Muscle of leg (tissue), 11 donors: Measurements from ENCODE around the gene AGTPBP1. TPM values are rescaled to one million over a fixed set of nuclear protein-coding genes. Genes with fewer than 3 reads are reported as not detected.

Source experiments
- DNase-seq: peaks from one replicate; pipeline ENCODE4 v3.0.0; 2013
- H3K27ac ChIP-seq: one replicate; pipeline ENCODE4 v1.5.1; 2013; ENCODE audit warnings: mild to moderate bottlenecking, low read length, control low read depth
- H3K27me3 ChIP-seq: one replicate; pipeline ENCODE4 v1.6.1; 2013; ENCODE audit warnings: low read length; ENCODE audit not compliant: control insufficient read depth, insufficient read depth
- H3K36me3 ChIP-seq: one replicate; pipeline ENCODE4 v1.6.1; 2013; ENCODE audit warnings: low read length; ENCODE audit not compliant: control insufficient read depth, insufficient read depth
- H3K4me1 ChIP-seq: one replicate; pipeline ENCODE4 v1.6.1; 2013; ENCODE audit warnings: low read length; ENCODE audit not compliant: control insufficient read depth, insufficient read depth
- H3K4me3 ChIP-seq: one replicate; pipeline ENCODE4 v1.5.1; 2013; ENCODE audit warnings: low read length, control low read depth
- H3K9me3 ChIP-seq: replicated peaks from 2 replicates; pipeline ENCODE4 v1.6.1; 2013; ENCODE audit warnings: low read depth, low read length; ENCODE audit not compliant: control insufficient read depth
- WGBS: methylation state at CpG from one replicate; pipeline ENCODE4 v1.1.5; 2013; ENCODE audit warnings: missing lambda C conversion rate; ENCODE audit not compliant: insufficient coverage; 5-methylcytosine and 5-hydroxymethylcytosine counted together
- polyA plus RNA-seq, 8 donors: library from polyadenylated mRNA; unstranded; fragments of 120-200 nt; gene quantifications; one replicate each; pipeline versions ENCODE4 v1.2.1 to v1.2.3, GENCODE V29; 2013; ENCODE audit warnings: inconsistent platforms in 1 of 8, low replicate concordance in 1 of 8; ENCODE audit not compliant: insufficient read length in 8 of 8, insufficient read depth in 1 of 8
- total RNA-seq: library from RNA; stranded (reverse); fragments of 120-200 nt; gene quantifications from one replicate; pipeline ENCODE4 v1.2.4, GENCODE V29; 2013

The AGTPBP1 gene
- total and polyA plus RNA-seq, 9 donors: 9.6 to 21.2 (median 12.2) TPM

DNA sequence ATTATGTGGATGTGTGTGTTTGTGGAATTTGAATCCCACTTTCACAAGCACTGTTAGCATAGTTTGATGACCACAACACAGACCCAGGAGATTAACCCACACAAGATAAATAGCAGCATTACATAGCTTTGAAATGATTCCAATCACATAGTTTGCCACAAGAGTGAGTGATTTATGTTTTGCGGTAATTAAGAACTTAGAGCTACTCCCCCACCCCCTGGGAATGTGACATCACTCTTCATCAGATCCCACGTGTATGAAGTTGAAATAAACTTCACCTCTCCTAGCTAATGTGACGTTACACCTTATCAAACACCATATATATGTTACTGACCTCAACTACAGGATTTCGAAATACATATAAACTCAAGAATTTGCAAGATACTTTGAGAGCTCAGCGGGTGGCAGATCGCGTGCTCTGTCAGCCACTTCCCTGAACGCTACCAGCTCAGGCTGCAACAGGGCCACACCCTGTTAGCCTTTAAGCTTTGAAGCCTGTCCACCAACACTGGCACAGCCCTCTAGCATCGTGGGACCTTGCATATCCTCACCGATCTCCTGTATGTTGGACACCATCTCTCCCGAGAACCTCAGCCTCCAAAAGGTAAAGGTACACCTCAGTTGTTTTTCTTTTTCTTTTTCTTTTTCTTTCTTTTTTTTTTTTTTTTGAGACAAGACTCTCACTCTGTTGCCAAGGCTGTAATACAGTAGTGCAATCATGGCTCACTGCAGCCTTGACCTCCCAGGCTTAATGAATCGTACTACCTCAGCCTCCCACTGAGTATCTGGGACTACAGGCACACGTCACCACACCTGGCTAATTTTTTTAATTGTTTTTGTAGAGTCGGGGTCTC lies 1.7 kb upstream of the AGTPBP1 start:
- Histone ChIP-seq H3K9me3 (no peaks in the 10 kb centered on the region), H3K27me3 (peaks cover 3% of the 10 kb centered on the region), H3K27ac (no peak overlapping the region), H3K36me3 (no peaks in the 10 kb centered on the region), H3K4me3 (no peak overlapping the region), H3K4me1 (no peaks in the 10 kb centered on the region)
- no peak for DNase-seq
- 71% methylated on average over 10 of the region's 14 CpGs for WGBS

DNA sequence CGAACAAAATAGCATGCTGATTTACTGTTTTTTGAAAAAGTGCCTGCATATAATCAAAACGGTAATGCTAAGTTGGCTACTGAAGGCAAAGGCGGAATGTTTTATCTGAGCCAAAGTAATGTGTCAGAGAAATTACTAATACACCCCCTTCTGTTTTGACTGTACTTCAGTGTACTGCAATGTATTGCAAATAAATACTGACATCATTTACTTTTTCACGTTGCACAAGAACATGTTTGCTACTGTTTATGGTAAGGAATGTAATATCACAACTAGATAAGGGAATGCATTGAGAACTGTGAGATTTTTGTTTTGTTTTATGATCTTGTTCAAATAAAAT lies 813 bp upstream of the AGTPBP1 start:
- Histone ChIP-seq H3K27ac (peak overlapping the region; percentile 92), H3K9me3 (no peaks in the 10 kb centered on the region), H3K4me3 (peak overlapping the region; percentile 83), H3K36me3 (no peaks in the 10 kb centered on the region), H3K27me3 (peaks cover 3% of the 10 kb centered on the region), H3K4me1 (no peaks in the 10 kb centered on the region)
- no peak for DNase-seq
- WGBS: 0% methylated on average over 1 of the region's 4 CpGs

GRCh38 chr9:85741095-85741874 lies 469 bp downstream of the AGTPBP1 start:
- no peaks in the 10 kb centered on the region for H3K4me1 ChIP-seq
- no peaks in the 10 kb centered on the region for H3K9me3 ChIP-seq
- DNase-seq: peak; percentile 50
- H3K27ac ChIP-seq: peak overlapping the region; percentile 92
- peak overlapping the region; percentile 86 for H3K4me3 ChIP-seq
- H3K36me3 ChIP-seq: no peaks in the 10 kb centered on the region
- H3K27me3 ChIP-seq: peaks cover 3% of the 10 kb centered on the region
- WGBS: under 1% methylated on average over 75 of the region's 75 CpGs

DNA sequence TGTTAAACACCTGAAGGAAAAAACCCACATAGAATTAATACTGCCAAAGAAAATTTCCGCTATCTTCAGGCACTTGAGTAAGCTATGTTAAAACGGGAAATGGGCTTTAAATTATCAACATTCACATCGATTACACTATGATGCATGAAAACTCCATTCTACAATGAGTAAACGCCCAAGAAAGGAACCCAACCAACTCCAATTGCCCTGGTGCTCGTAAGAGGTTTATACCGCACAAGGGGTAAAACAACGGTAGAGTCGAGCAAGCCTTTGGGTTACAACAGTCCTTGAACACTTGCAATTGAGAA lies 1.0 kb downstream of the AGTPBP1 start:
- peak overlapping the region; percentile 86 for H3K4me3 ChIP-seq
- no peaks in the 10 kb centered on the region for H3K4me1 ChIP-seq
- H3K27ac ChIP-seq: peak overlapping the region; percentile 92
- H3K9me3 ChIP-seq: no peaks in the 10 kb centered on the region
- no peaks in the 10 kb centered on the region for H3K36me3 ChIP-seq
- no peak for DNase-seq
- no peaks in the 10 kb centered on the region for H3K27me3 ChIP-seq
- 0% methylated on average over 2 of the region's 8 CpGs for WGBS

- Histone ChIP-seq H3K36me3 (no peaks in the 10 kb centered on the region), H3K27ac (no peak overlapping the region), H3K27me3 (no peaks in the 10 kb centered on the region), H3K4me1 (no peaks in the 10 kb centered on the region), H3K9me3 (no peaks in the 10 kb centered on the region), H3K4me3 (no peak overlapping the region)
- no CpG with 5 or more reads among the region's 2 CpGs for WGBS
- no peak for DNase-seq
Measured at GRCh38 chr9:85738509-85738908, 3.2 kb downstream of the AGTPBP1 start.

GRCh38 chr9:85737671-85738070 lies 4.1 kb downstream of the AGTPBP1 start:
- H3K4me3 ChIP-seq: no peak overlapping the region
- H3K36me3 ChIP-seq: no peaks in the 10 kb centered on the region
- no peaks in the 10 kb centered on the region for H3K4me1 ChIP-seq
- no peaks in the 10 kb centered on the region for H3K27me3 ChIP-seq
- no peak overlapping the region for H3K27ac ChIP-seq
- no peaks in the 10 kb centered on the region for H3K9me3 ChIP-seq
- DNase-seq: no peak
- 93% methylated on average over 2 of the region's 3 CpGs for WGBS

DNA sequence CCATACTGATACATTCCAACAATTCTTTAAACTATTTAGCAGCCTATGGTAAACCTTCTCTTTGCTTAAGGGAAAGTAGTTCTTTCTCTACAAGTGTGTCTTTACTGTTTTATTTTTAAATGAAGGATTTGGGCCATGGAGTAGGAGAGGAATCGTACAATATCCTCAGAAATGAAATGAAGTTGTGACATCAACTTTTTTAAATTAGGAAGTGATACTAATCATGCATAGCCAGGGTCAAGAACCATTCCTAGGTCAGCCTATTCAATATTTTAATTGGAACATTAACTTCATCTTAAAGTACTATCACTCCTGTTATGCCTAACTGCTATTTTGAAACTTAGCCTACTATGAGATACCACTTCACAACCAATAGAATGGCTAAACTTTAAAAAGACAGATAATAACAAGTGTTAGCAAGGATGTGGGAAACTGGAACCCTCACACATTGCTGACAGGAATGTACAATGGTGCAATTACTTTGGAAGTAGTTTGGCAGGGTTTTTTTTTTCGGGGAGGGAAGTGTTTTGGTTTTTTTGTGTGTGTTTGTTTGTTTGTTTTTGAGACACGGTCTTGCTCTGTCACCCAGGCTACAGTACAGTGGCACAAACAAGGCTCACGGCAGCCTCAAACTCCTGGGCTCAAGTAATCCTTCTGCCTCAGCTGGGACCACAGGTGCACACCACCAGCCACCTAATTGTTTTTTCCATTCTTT lies 10.7 kb downstream of the AGTPBP1 start:
- DNase-seq: no peak
- H3K4me3 ChIP-seq: no peak overlapping the region
- H3K27ac ChIP-seq: no peak overlapping the region
- H3K27me3 ChIP-seq: no peaks in the 10 kb centered on the region
- no peaks in the 10 kb centered on the region for H3K36me3 ChIP-seq
- H3K9me3 ChIP-seq: no peaks in the 10 kb centered on the region
- no peaks in the 10 kb centered on the region for H3K4me1 ChIP-seq
- WGBS: 100% methylated on average over 1 of the region's 4 CpGs

DNA sequence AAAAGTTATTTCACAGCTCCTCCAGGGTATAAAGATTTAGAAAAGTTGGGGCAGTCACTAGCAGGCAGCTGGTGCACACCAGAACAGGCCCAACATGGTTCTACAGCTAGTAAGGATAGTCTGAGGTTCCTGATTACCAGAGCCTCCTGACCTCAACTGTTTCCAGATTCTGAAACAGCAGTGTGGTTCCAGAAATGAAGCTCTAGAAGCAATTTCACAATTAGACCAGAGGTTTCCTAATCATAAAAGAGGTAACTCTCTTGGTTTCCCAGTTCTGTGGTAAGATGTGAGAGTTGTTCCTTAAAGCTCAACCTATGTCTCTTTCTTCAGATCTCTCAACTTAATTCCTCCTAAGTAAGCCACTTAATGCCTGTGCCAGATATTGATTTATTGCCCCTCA lies 11.9 kb downstream of the AGTPBP1 start:
- Histone ChIP-seq H3K4me3 (no peak overlapping the region), H3K4me1 (no peaks in the 10 kb centered on the region), H3K27me3 (no peaks in the 10 kb centered on the region), H3K27ac (no peak overlapping the region), H3K9me3 (no peaks in the 10 kb centered on the region), H3K36me3 (no peaks in the 10 kb centered on the region)
- DNase-seq: no peak

GRCh38 chr9:85727500-85727899 lies 14.3 kb downstream of the AGTPBP1 start:
- no CpG with 5 or more reads among the region's 2 CpGs for WGBS
- Histone ChIP-seq H3K4me3 (no peak overlapping the region), H3K27me3 (no peaks in the 10 kb centered on the region), H3K4me1 (no peaks in the 10 kb centered on the region), H3K9me3 (no peaks in the 10 kb centered on the region), H3K27ac (no peak overlapping the region), H3K36me3 (no peaks in the 10 kb centered on the region)
- DNase-seq: no peak

DNA sequence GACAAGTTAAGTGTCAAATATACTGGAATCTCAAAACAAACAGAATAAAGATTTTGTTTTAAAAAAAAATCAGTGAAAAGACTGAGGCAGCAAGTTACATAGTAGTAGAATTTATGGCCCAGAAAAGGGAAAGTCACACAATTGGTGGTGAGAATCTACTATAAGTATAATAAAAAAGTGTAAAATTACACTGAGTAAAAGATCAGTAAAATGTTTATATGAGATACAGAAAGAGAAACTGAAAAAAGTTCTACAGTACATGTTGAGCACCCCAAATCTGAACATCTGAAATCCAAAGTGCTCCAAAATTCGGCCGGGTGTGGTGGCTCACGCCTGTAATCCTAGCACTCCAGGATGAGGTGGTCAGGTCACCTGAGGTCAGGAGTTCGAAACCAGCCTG lies 15.0 kb downstream of the AGTPBP1 start:
- no peak overlapping the region for H3K27ac ChIP-seq
- no peak overlapping the region for H3K4me3 ChIP-seq
- H3K4me1 ChIP-seq: no peaks in the 10 kb centered on the region
- no peak for DNase-seq
- no peaks in the 10 kb centered on the region for H3K9me3 ChIP-seq
- 100% methylated on average over 1 of the region's 4 CpGs for WGBS
- H3K27me3 ChIP-seq: no peaks in the 10 kb centered on the region
- no peaks in the 10 kb centered on the region for H3K36me3 ChIP-seq
